Aorta (tissue), 5 donors: ENCODE data around the gene CDK10. TPM values are rescaled to one million over a fixed set of nuclear protein-coding genes. Genes with fewer than 3 reads are reported as not detected.

ENCODE experiments used
- ATAC-seq: fragments of 200-7000 bp; cut with Tn5 transposase; one replicate; pipeline ENCODE4 v1.9.1; 2022; ENCODE audit warnings: moderate library complexity; ENCODE audit not compliant: low FRiP score
- DNase-seq, 2 donors: peaks; one replicate each; pipeline ENCODE4 v3.0.0-alpha.2; 2020
- H3K27ac ChIP-seq, 2 donors: one replicate each; pipeline ENCODE4 v1.5.1; 2013; ENCODE audit warnings: low read length in 2 of 2, mild to moderate bottlenecking in 2 of 2, moderate library complexity in 2 of 2, control low read depth in 1 of 2, inconsistent platforms in 1 of 2, low read depth in 1 of 2
- H3K27me3 ChIP-seq, 2 donors: one replicate each; pipeline ENCODE4 v1.6.1; 2013; ENCODE audit warnings: control low read depth in 1 of 2, low read length in 1 of 2, mild to moderate bottlenecking in 1 of 2, moderate library complexity in 1 of 2; ENCODE audit not compliant: insufficient read depth in 2 of 2, control insufficient read depth in 1 of 2
- H3K36me3 ChIP-seq, 2 donors: one replicate each; pipeline ENCODE4 v1.6.1; 2013; ENCODE audit warnings: control low read depth in 1 of 2, low read length in 1 of 2, mild to moderate bottlenecking in 1 of 2; ENCODE audit not compliant: insufficient read depth in 2 of 2, control insufficient read depth in 1 of 2
- H3K4me1 ChIP-seq, 2 donors: one replicate each; pipeline ENCODE4 v1.6.1; 2013; ENCODE audit warnings: low read length in 2 of 2, control low read depth in 1 of 2, mild to moderate bottlenecking in 1 of 2, moderate library complexity in 1 of 2; ENCODE audit not compliant: insufficient read depth in 2 of 2, control insufficient read depth in 1 of 2
- H3K4me3 ChIP-seq, 2 donors: one replicate each; pipeline ENCODE4 v1.5.1; 2013; ENCODE audit warnings: low read length in 2 of 2, control low read depth in 1 of 2, mild to moderate bottlenecking in 1 of 2
- H3K9me3 ChIP-seq: one replicate; pipeline ENCODE4 v1.6.1; 2013; ENCODE audit warnings: mild to moderate bottlenecking, low read length; ENCODE audit not compliant: control insufficient read depth
- WGBS, 2 donors: extraction: QIAGEN DNeasy Blood & Tissue Kit; methylation state at CpG; one replicate each; pipeline ENCODE4 v1.1.7; 2013; 5-methylcytosine and 5-hydroxymethylcytosine counted together
- intact Hi-C, 2 donors: fragments of 100-400 bp; cut with DNase I; formaldehyde crosslinking; loops; one replicate each; pipeline versions ENCODE4 v1.14.2 to v1.15.0; 2022
- polyA plus RNA-seq, 2 donors: library from polyadenylated mRNA; stranded (reverse); fragments of 200-250 nt; gene quantifications; one replicate each; pipeline ENCODE4 v1.2.3, GENCODE V29; 2013
- total RNA-seq, 2 donors: library from RNA; stranded (reverse); fragmentation: NEBNext Ultra II Directional; extraction: Animal tissue kit (Norgen Biotek cat#: 25700); gene quantifications; one replicate each; pipeline ENCODE4 v1.2.1, GENCODE V29; 2021
- donor health status: healthy with polysubstance abuse.
- donor health status: Bipolar disorder and iron deficiency.
- donor health status: DM: no; HTN: no; CAD: no.
- donor health status: DM: no; HTN: no; CAD: no.
- donor health status: DM: yes; HTN: yes; CAD: no.

CDK10 gene
- total and polyA plus RNA-seq, 4 donors = 24.7 to 134 (median 50.5) TPM

DNA sequence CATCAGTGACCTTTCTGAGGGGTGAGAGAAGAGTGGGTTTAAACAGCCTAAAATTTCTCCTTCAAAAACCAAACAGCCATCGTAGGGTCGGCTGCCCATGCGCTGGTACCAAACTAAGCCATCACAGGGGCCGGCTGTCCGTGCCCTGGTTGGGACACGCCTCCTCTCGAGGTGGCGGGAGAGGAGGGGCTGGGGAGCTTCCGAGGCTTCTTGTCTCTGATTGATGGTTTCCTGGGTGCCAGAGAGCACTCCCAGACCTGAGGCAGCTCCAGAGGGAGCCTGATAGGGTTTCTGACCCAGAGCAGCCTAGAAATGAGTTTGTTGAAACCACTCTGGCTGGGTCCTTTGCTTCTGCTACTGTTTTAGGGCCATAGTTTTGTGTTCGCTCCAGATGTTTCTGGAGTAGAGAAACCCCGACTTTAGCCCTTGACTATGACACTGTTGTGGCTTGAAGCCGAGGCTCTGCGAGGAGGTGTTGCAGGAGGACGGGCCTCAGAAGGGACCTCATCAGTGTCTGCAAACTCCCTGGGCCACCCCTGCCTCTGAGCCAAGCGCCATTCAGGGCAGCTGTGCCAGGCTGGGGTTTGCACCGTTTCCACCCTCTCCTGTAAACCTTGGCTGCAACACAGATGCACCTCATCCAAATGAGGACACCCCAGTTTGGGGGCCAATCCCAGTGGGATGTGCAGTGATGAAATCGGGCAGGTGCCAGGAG, 41.1 kb downstream of the CDK10 start:
- intact Hi-C loops = no loop called here
- Histone ChIP-seq H3K27ac (no peak overlapping the region), H3K27me3 (no peaks in the 10 kb centered on the region), H3K9me3 (no peaks in the 10 kb centered on the region), H3K4me3 (no peak overlapping the region), H3K4me1 (no peaks in the 10 kb centered on the region), H3K36me3 (peaks cover 0 to 16% of the 10 kb centered on the region in 2 donors)
- ATAC-seq = no peak
- WGBS, 2 donors = 69 to 75% methylated on average over 17 of the region's 17 CpGs
- no peak for DNase-seq

GRCh38 chr16:89729293-89729692, 42.8 kb downstream of the CDK10 start:
- Histone ChIP-seq H3K4me3 (no peak overlapping the region), H3K36me3 (peaks cover 0 to 19% of the 10 kb centered on the region in 2 donors), H3K27me3 (no peaks in the 10 kb centered on the region), H3K4me1 (no peaks in the 10 kb centered on the region), H3K9me3 (no peaks in the 10 kb centered on the region), H3K27ac (no peak overlapping the region)
- intact Hi-C loops = no loop called here
- ATAC-seq (no peak), DNase-seq (no peak)
- WGBS, 2 donors = 89 to 90% methylated on average over 18 of the region's 18 CpGs

- peaks cover 0 to 21% of the 10 kb centered on the region in 2 donors for H3K36me3 ChIP-seq
Observed at GRCh38 chr16:89729863-89730593, 43.5 kb downstream of the CDK10 start.

DNA sequence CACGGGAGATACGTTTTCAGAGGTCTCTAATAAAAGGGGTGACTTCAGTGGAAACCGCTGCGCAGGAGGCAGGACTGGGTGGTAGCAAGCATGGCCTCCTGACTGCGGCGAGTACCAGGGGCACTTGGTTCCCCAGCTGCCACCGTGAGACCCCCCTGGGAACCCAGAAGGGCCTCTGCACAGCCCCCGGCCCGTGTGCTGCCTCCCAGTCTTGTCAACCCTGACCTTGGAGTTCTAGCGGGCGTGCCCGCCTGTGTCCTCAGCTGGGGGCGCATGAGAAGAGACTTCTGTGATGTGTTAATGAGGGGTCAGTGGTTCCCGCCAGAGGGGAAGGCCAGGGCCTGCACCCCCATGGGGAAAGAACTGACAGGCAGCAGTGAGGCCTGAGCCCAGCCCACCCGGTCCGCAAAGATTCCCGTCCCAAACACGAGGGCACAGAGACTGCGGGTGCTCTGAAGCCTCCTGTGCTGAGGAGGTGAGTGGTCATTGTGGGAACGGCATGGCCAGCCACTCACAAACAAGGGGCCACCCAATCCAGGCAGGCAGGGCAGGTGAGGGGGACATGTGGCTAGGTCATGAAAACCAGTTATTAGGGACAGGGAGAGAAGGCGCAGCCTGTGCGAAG, 44.2 kb downstream of the CDK10 start:
- intact Hi-C loops = loop anchor here in 1 of 2 donors (10.0 kb wide), 1 partner anchor 54 kb away; no protein-coding TSS in a partner anchor

More at GRCh38 chr16:89729863-89730593, 43.5 kb downstream of the CDK10 start:
- WGBS, 2 donors = 61 to 66% methylated on average over 14 of the region's 14 CpGs
- H3K4me1 ChIP-seq = no peaks in the 10 kb centered on the region
- H3K27me3 ChIP-seq = no peaks in the 10 kb centered on the region
- no peak for ATAC-seq
- DNase-seq = no peak
- no peak overlapping the region for H3K27ac ChIP-seq
- no peak overlapping the region for H3K4me3 ChIP-seq
- intact Hi-C loops = loop anchor here in 1 of 2 donors (10.0 kb wide), 1 partner anchor 55 kb away; no protein-coding TSS in a partner anchor
- H3K9me3 ChIP-seq = no peaks in the 10 kb centered on the region

DNA sequence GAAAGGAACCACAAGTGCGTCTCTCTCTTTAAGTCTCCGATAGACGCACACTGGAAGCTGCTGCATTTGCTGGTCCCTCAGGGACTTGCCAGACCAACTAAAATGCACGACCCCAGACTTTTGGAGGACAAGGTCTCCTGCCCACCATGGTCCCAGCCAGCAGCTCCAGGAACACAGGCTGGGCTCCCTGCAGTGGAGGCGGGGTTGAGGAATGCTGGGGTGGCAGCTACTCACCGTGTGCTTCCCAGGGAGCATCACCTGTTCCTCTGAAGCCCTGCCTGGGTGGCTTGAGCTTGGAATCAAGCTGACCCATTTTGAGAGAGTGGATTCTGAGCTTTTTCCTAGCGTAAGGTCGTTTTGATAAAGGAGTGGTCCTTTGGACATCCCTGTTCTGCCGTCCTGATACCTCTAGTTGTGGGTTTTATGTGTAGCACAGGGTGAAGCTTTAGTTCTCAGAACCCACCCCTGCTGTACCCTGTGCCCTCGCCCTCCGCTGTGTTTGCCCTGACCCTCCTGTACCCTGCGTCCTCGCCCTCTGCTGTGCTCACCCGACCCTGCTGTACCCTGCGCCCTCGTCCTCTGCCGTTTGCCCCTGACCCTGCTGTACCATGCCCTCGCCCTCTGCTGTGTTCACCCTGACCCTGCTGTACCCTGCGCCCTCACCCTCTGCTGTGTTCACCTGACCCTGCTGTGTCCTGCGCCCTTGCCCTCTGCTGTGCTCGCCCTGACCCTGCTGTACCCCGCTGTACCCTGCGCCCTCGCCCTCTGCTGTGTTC, 45.8 kb downstream of the CDK10 start:
- Histone ChIP-seq H3K9me3 (no peaks in the 10 kb centered on the region), H3K27ac (no peak overlapping the region), H3K27me3 (no peaks in the 10 kb centered on the region), H3K36me3 (peaks cover 0 to 21% of the 10 kb centered on the region in 2 donors), H3K4me3 (no peak overlapping the region), H3K4me1 (no peaks in the 10 kb centered on the region)
- ATAC-seq (no peak), DNase-seq (no peak)
- intact Hi-C loops = loop anchor here in 1 of 2 donors (10.0 kb wide), 1 partner anchor 52 kb away; no protein-coding TSS in a partner anchor
- 89% methylated on average over 19 to 24 of the region's 24 CpGs for WGBS, 2 donors

More for the DNA sequence above, 44.2 kb downstream of the CDK10 start:
- Histone ChIP-seq H3K27me3 (no peaks in the 10 kb centered on the region), H3K27ac (no peak overlapping the region), H3K4me1 (no peaks in the 10 kb centered on the region), H3K36me3 (peaks cover 0 to 21% of the 10 kb centered on the region in 2 donors), H3K9me3 (no peaks in the 10 kb centered on the region), H3K4me3 (no peak overlapping the region)
- WGBS, 2 donors = 81 to 85% methylated on average over 21 of the region's 22 CpGs
- DNase-seq = no peak
- ATAC-seq = no peak

- Histone ChIP-seq H3K27me3 (no peaks in the 10 kb centered on the region), H3K27ac (no peak overlapping the region), H3K36me3 (peaks cover 0 to 19% of the 10 kb centered on the region in 2 donors), H3K4me3 (no peak overlapping the region), H3K4me1 (no peaks in the 10 kb centered on the region), H3K9me3 (no peaks in the 10 kb centered on the region)
- intact Hi-C loops = loop anchor here in 1 of 2 donors (10.0 kb wide), 1 partner anchor 52 kb away; no protein-coding TSS in a partner anchor
- ATAC-seq (no peak), DNase-seq (no peak)
- 94 to 95% methylated on average over 9 of the region's 9 CpGs for WGBS, 2 donors
Observed at GRCh38 chr16:89732918-89733242, 46.4 kb downstream of the CDK10 start.

- Histone ChIP-seq H3K9me3 (no peaks in the 10 kb centered on the region), H3K4me3 (no peak overlapping the region), H3K36me3 (peaks cover 0 to 22% of the 10 kb centered on the region in 2 donors), H3K27me3 (no peaks in the 10 kb centered on the region), H3K27ac (no peak overlapping the region), H3K4me1 (no peaks in the 10 kb centered on the region)
- DNase-seq (no peak), ATAC-seq (no peak)
- intact Hi-C loops = loop anchor here in 1 of 2 donors (10.0 kb wide), 1 partner anchor 51 kb away; no protein-coding TSS in a partner anchor
- 87 to 88% methylated on average over 17 of the region's 17 CpGs for WGBS, 2 donors
Observed at GRCh38 chr16:89733322-89733721, 46.8 kb downstream of the CDK10 start.

GRCh38 chr16:89733792-89734191, 47.3 kb downstream of the CDK10 start:
- H3K9me3 ChIP-seq = no peaks in the 10 kb centered on the region
- no peak overlapping the region for H3K4me3 ChIP-seq
- no peak overlapping the region for H3K27ac ChIP-seq
- intact Hi-C loops = loop anchor here in 1 of 2 donors (10.0 kb wide), 1 partner anchor 51 kb away; no protein-coding TSS in a partner anchor
- ATAC-seq = no peak
- H3K36me3 ChIP-seq = peaks cover 0 to 24% of the 10 kb centered on the region in 2 donors
- H3K4me1 ChIP-seq = no peaks in the 10 kb centered on the region
- H3K27me3 ChIP-seq = no peaks in the 10 kb centered on the region
- WGBS, 2 donors = 89 to 90% methylated on average over 21 of the region's 21 CpGs
- DNase-seq = no peak
